H9 (cell line): ENCODE measurements around the gene ZBTB20. TPM values are rescaled to one million over a fixed set of nuclear protein-coding genes. Genes with fewer than 3 reads are reported as not detected.

Source experiments
- DNase-seq: peaks from one replicate; pipeline ENCODE4 v3.0.0-alpha.2; 2017
- H2AFZ ChIP-seq: one replicate; pipeline ENCODE4 v1.6.1; 2013; ENCODE audit warnings: mild to moderate bottlenecking, low read length, control low read depth, moderate library complexity
- H2AK5ac ChIP-seq: 2 replicates; pipeline ENCODE4 v1.6.1; 2013; ENCODE audit warnings: low read length, control low read depth, mixed read lengths; ENCODE audit not compliant: insufficient read length
- H2BK120ac ChIP-seq: one replicate; pipeline ENCODE4 v1.6.1; 2013; ENCODE audit warnings: low read depth, mild to moderate bottlenecking, low read length, control low read depth, inconsistent platforms; ENCODE audit not compliant: poor library complexity, severe bottlenecking
- H2BK12ac ChIP-seq: 2 replicates; pipeline ENCODE4 v1.6.1; 2013; ENCODE audit warnings: low read length, control low read depth, mixed read lengths, low read depth; ENCODE audit not compliant: insufficient read length
- H2BK15ac ChIP-seq: 2 replicates; pipeline ENCODE4 v1.6.1; 2013; ENCODE audit warnings: low read depth, low read length, control low read depth
- H2BK20ac ChIP-seq: one replicate; pipeline ENCODE4 v1.6.1; 2013; ENCODE audit warnings: low read depth, mild to moderate bottlenecking, low read length, control low read depth, inconsistent platforms; ENCODE audit not compliant: poor library complexity, severe bottlenecking
- H2BK5ac ChIP-seq: 2 replicates; pipeline ENCODE4 v1.6.1; 2013; ENCODE audit warnings: low read length, control low read depth, mixed read lengths; ENCODE audit not compliant: insufficient read length
- H3K14ac ChIP-seq: 2 replicates; pipeline ENCODE4 v1.6.1; 2013; ENCODE audit warnings: low read length, control low read depth; ENCODE audit not compliant: insufficient read depth
- H3K18ac ChIP-seq: 2 replicates; pipeline ENCODE4 v1.6.1; 2013; ENCODE audit warnings: low read depth, mild to moderate bottlenecking, mixed read lengths, low read length, control low read depth; ENCODE audit not compliant: insufficient read length
- H3K23ac ChIP-seq: 2 replicates; pipeline ENCODE4 v1.6.1; 2013; ENCODE audit warnings: low read length, control low read depth, mixed read lengths, low read depth; ENCODE audit not compliant: insufficient read length
- H3K23me2 ChIP-seq: 2 replicates; pipeline ENCODE4 v1.6.1; 2013; ENCODE audit warnings: low read depth, mild to moderate bottlenecking, mixed read lengths, low read length, control low read depth; ENCODE audit not compliant: insufficient read length, poor library complexity, severe bottlenecking
- H3K27ac ChIP-seq: 2 replicates; pipeline ENCODE4 v1.5.1; 2013; ENCODE audit warnings: low read length, control low read depth, mixed read lengths, low read depth; ENCODE audit not compliant: insufficient read length
- H3K27me3 ChIP-seq: 2 replicates; pipeline ENCODE4 v1.6.1; 2013; ENCODE audit warnings: low read length, control low read depth, inconsistent platforms; ENCODE audit not compliant: insufficient read depth
- H3K4ac ChIP-seq: 2 replicates; pipeline ENCODE4 v1.6.1; 2013; ENCODE audit warnings: low read depth, mild to moderate bottlenecking, control low read depth, inconsistent platforms, low read length, moderate library complexity
- H3K4me1 ChIP-seq: 2 replicates; pipeline ENCODE4 v1.6.1; 2013; ENCODE audit warnings: low read length, control low read depth, inconsistent platforms; ENCODE audit not compliant: insufficient read depth
- H3K4me2 ChIP-seq: 2 replicates; pipeline ENCODE4 v1.6.1; 2013; ENCODE audit warnings: low read length, control low read depth, mixed read lengths; ENCODE audit not compliant: insufficient read length, insufficient read depth
- H3K56ac ChIP-seq: 2 replicates; pipeline ENCODE4 v1.6.1; 2013; ENCODE audit warnings: low read depth, mild to moderate bottlenecking, mixed read lengths, low read length, control low read depth; ENCODE audit not compliant: insufficient read length
- H3K79me1 ChIP-seq: 2 replicates; pipeline ENCODE4 v1.6.1; 2013; ENCODE audit warnings: low read depth, mild to moderate bottlenecking, moderate library complexity, low read length, control low read depth, inconsistent platforms; ENCODE audit not compliant: insufficient read depth, poor library complexity, severe bottlenecking
- H3K79me2 ChIP-seq: 2 replicates; pipeline ENCODE4 v1.6.1; 2013; ENCODE audit warnings: low read length, control low read depth, inconsistent platforms; ENCODE audit not compliant: insufficient read depth
- H3K9ac ChIP-seq: 2 replicates; pipeline ENCODE4 v1.6.1; 2013; ENCODE audit warnings: low read length, control low read depth, mixed read lengths; ENCODE audit not compliant: insufficient read length; ENCODE audit errors: extremely low read depth
- H3K9me3 ChIP-seq: one replicate; pipeline ENCODE4 v1.6.1; 2013; ENCODE audit warnings: low read depth, low read length, inconsistent platforms; ENCODE audit not compliant: control insufficient read depth
- H3T11ph ChIP-seq: one replicate; pipeline ENCODE4 v1.6.1; 2013; ENCODE audit warnings: mild to moderate bottlenecking, low read length, control low read depth, inconsistent platforms
- H4K20me1 ChIP-seq: one replicate; pipeline ENCODE4 v1.6.1; 2013; ENCODE audit not compliant: control insufficient read depth, insufficient read length, insufficient read depth
- H4K5ac ChIP-seq: 2 replicates; pipeline ENCODE4 v1.6.1; 2013; ENCODE audit warnings: low read depth, mild to moderate bottlenecking, mixed read lengths, low read length, control low read depth; ENCODE audit not compliant: insufficient read length
- H4K8ac ChIP-seq: replicated peaks from 2 replicates; pipeline ENCODE4 v1.6.1; 2013; ENCODE audit warnings: low read length, control low read depth, mixed read lengths, low read depth; ENCODE audit not compliant: insufficient read length
- H4K91ac ChIP-seq: 2 replicates; pipeline ENCODE4 v1.6.1; 2013; ENCODE audit warnings: low read depth, mild to moderate bottlenecking, moderate library complexity, mixed read lengths, low read length, control low read depth; ENCODE audit not compliant: insufficient read length
- H3K27ac Mint-ChIP-seq, 3 experiments: 2 replicates in 2 of 3; 3 replicates in 1 of 3; pipeline ENCODE4 v1.8.0; 2020 to 2021; ENCODE audit warnings: mixed read lengths in 3 of 3, mild to moderate bottlenecking in 1 of 3, moderate library complexity in 1 of 3
- H3K27me3 Mint-ChIP-seq: 2 replicates; pipeline ENCODE4 v1.8.0; 2021; ENCODE audit warnings: low read depth, mild to moderate bottlenecking, moderate library complexity, mixed read lengths
- H3K36me3 Mint-ChIP-seq, 3 experiments: 2 replicates in 2 of 3; 3 replicates in 1 of 3; pipeline ENCODE4 v1.8.0; 2020 to 2021; ENCODE audit warnings: low read depth in 3 of 3, mixed read lengths in 3 of 3; ENCODE audit not compliant: insufficient read depth in 1 of 3
- H3K4me1 Mint-ChIP-seq, 2 experiments: 2 replicates each; pipeline ENCODE4 v1.8.0; 2020; ENCODE audit warnings: mixed read lengths in 2 of 2
- H3K4me3 Mint-ChIP-seq, 2 experiments: 2 replicates in 1 of 2; 3 replicates in 1 of 2; pipeline ENCODE4 v1.8.0; 2020 to 2021; ENCODE audit warnings: mild to moderate bottlenecking in 2 of 2, mixed read lengths in 2 of 2, moderate library complexity in 1 of 2
- H3K9me3 Mint-ChIP-seq, 2 experiments: 2 replicates in 1 of 2; 3 replicates in 1 of 2; pipeline ENCODE4 v1.8.0; 2020; ENCODE audit warnings: mild to moderate bottlenecking in 2 of 2, mixed read lengths in 2 of 2, moderate library complexity in 1 of 2
- CTCF ChIP-seq: fragments of 200-600 bp; sonication (generic); conservative IDR thresholded peaks from 3 replicates; pipeline ENCODE4 v1.8.0; 2021; ENCODE audit warnings: antibody characterized with exemption, mild to moderate bottlenecking
- WGBS: extraction: QIAGEN DNeasy Blood & Tissue Kit; methylation state at CpG from one replicate; pipeline ENCODE4 v1.1.7; 2013; ENCODE audit warnings: missing lambda C conversion rate, low lambda C conversion rate, mixed read lengths; ENCODE audit not compliant: insufficient read length; ENCODE audit errors: extremely low coverage; 5-methylcytosine and 5-hydroxymethylcytosine counted together
- total RNA-seq: library from RNA; stranded (reverse); gene quantifications from 2 replicates; pipeline ENCODE4 v1.2.1, GENCODE V29; 2021

ZBTB20 gene
- total RNA-seq, 1 experiment from 2014 or later: 0.70 TPM

GRCh38 chr3:114864970-114865369 is 282.1 kb downstream of the ZBTB20 start:
- no peak overlapping the region for H3K4me2 ChIP-seq
- no peak overlapping the region for H3K9ac ChIP-seq
- Mint-ChIP-seq H3K36me3 (no peaks in the 10 kb centered on the region), H3K9me3 (no peaks in the 10 kb centered on the region), H3K4me3 (no peak overlapping the region), H3K27ac (no peak overlapping the region), H3K4me1 (peaks cover 14 to 19% of the 10 kb centered on the region in 2 experiments), H3K27me3 (no peaks in the 10 kb centered on the region)
- no peak overlapping the region for H3K14ac ChIP-seq
- H3K23ac ChIP-seq: no peak overlapping the region
- H3K4me1 ChIP-seq: no peaks in the 10 kb centered on the region; the same call in 1 of the 2 replicates
- no peak overlapping the region for H4K91ac ChIP-seq
- no peak overlapping the region for H4K5ac ChIP-seq
- no peak overlapping the region for H2BK5ac ChIP-seq
- no peak overlapping the region for H2BK12ac ChIP-seq
- no peak overlapping the region for H2BK15ac ChIP-seq
- H3K56ac ChIP-seq: no peak overlapping the region
- H4K20me1 ChIP-seq: no peaks in the 10 kb centered on the region
- H3K79me2 ChIP-seq: no peaks in the 10 kb centered on the region
- no CpG with 5 or more reads among the region's 2 CpGs for WGBS
- H2AFZ ChIP-seq: no peak overlapping the region
- no peak overlapping the region for H3K27ac ChIP-seq
- no peaks in the 10 kb centered on the region for H3K27me3 ChIP-seq
- H4K8ac ChIP-seq: no peak overlapping the region
- no peaks in the 10 kb centered on the region for H3K9me3 ChIP-seq
- DNase-seq: no peak
- H3K79me1 ChIP-seq: no peaks in the 10 kb centered on the region
- no peak for TF ChIP-seq CTCF
- no peaks in the 10 kb centered on the region for H3K23me2 ChIP-seq
- H3K18ac ChIP-seq: no peak overlapping the region
- no peak overlapping the region for H3K4ac ChIP-seq
- no peak overlapping the region for H2BK20ac ChIP-seq
- no peak overlapping the region for H2BK120ac ChIP-seq
- no peak overlapping the region for H2AK5ac ChIP-seq
- no peak overlapping the region for H3T11ph ChIP-seq
